Endodermal cell (in vitro differentiated cells): ENCODE measurements around the gene MAF. TPM values are rescaled to one million over a fixed set of nuclear protein-coding genes. Genes with fewer than 3 reads are reported as not detected.

ENCODE experiments used
- DNase-seq: peaks from one replicate; pipeline ENCODE4 v3.0.0-alpha.2; 2017
- H3K27ac ChIP-seq: 2 replicates; pipeline ENCODE4 v1.5.1; 2013; ENCODE audit warnings: mild to moderate bottlenecking, low read depth, low read length, moderate library complexity
- H3K27me3 ChIP-seq: 2 replicates; pipeline ENCODE4 v1.6.1; 2013; ENCODE audit warnings: mild to moderate bottlenecking, low read length, moderate library complexity; ENCODE audit not compliant: insufficient read depth, control insufficient read depth, poor library complexity, severe bottlenecking
- H3K36me3 ChIP-seq: 2 replicates; pipeline ENCODE4 v1.7.0; 2013; ENCODE audit warnings: mild to moderate bottlenecking, low read length, moderate library complexity; ENCODE audit not compliant: control insufficient read depth, insufficient read depth
- H3K4me1 ChIP-seq: one replicate; pipeline ENCODE4 v1.7.0; 2013; ENCODE audit warnings: low read length; ENCODE audit not compliant: control insufficient read depth, insufficient read depth
- H3K4me3 ChIP-seq: 2 replicates; pipeline ENCODE4 v1.5.1; 2013; ENCODE audit warnings: mild to moderate bottlenecking, low read length, moderate library complexity
- H3K9ac ChIP-seq: 2 replicates; pipeline ENCODE4 v1.6.1; 2013; ENCODE audit warnings: mild to moderate bottlenecking, low read length, moderate library complexity; ENCODE audit not compliant: poor library complexity, severe bottlenecking; ENCODE audit errors: extremely low read depth
- H3K9me3 ChIP-seq: 2 replicates; pipeline ENCODE4 v1.6.1; 2013; ENCODE audit warnings: mild to moderate bottlenecking, low read length, moderate library complexity; ENCODE audit not compliant: control insufficient read depth
- H3K27ac Mint-ChIP-seq: 2 replicates; pipeline ENCODE4 v1.8.0; 2020; ENCODE audit warnings: mixed read lengths
- H3K27me3 Mint-ChIP-seq: 2 replicates; pipeline ENCODE4 v1.8.0; 2021; ENCODE audit warnings: mild to moderate bottlenecking, mixed read lengths; ENCODE audit not compliant: insufficient read depth
- H3K36me3 Mint-ChIP-seq: 2 replicates; pipeline ENCODE4 v1.8.0; 2020; ENCODE audit warnings: low read depth, mixed read lengths
- H3K4me1 Mint-ChIP-seq: 2 replicates; pipeline ENCODE4 v1.8.0; 2020; ENCODE audit warnings: mixed read lengths
- H3K4me3 Mint-ChIP-seq: 2 replicates; pipeline ENCODE4 v1.8.0; 2020; ENCODE audit warnings: mild to moderate bottlenecking, moderate library complexity, mixed read lengths
- H3K9me3 Mint-ChIP-seq: 2 replicates; pipeline ENCODE4 v1.8.0; 2020; ENCODE audit warnings: mild to moderate bottlenecking, mixed read lengths
- CTCF ChIP-seq: fragments of 200-600 bp; sonication (generic); conservative IDR thresholded peaks from 2 replicates; pipeline ENCODE4 v1.5.0; 2021; ENCODE audit warnings: antibody characterized with exemption, mild to moderate bottlenecking
- WGBS, 2 experiments: methylation state at CpG; one replicate each; pipeline versions ENCODE4 v1.1.5 to v1.1.7; 2013; ENCODE audit warnings: missing lambda C conversion rate in 2 of 2, mixed read lengths in 1 of 2; ENCODE audit not compliant: insufficient coverage in 1 of 2, insufficient read length in 1 of 2; 5-methylcytosine and 5-hydroxymethylcytosine counted together
- total RNA-seq, 2 donors: library from RNA; stranded (reverse); fragmentation: NEBNext Ultra II Directional in 1 of 2; extraction: Animal tissue kit (Norgen Biotek cat#: 25700) in 1 of 2; gene quantifications; 2 replicates in 1 of 2; 3 replicates in 1 of 2; pipeline ENCODE4 v1.2.1, GENCODE V29; 2021

Gene MAF
- total RNA-seq, 2 donors from 2014 or later: 1.5 to 5.1 TPM

- H3K9me3 ChIP-seq: no peaks in the 10 kb centered on the region
- no peak overlapping the region for H3K27ac ChIP-seq
- no peak for TF ChIP-seq CTCF
- no peaks in the 10 kb centered on the region for H3K36me3 ChIP-seq
- Mint-ChIP-seq H3K4me1 (peaks cover 21% of the 10 kb centered on the region), H3K27ac (no peak overlapping the region), H3K4me3 (no peak overlapping the region), H3K27me3 (peaks cover 34% of the 10 kb centered on the region), H3K9me3 (no peaks in the 10 kb centered on the region), H3K36me3 (no peaks in the 10 kb centered on the region)
- H3K27me3 ChIP-seq: peaks cover 48% of the 10 kb centered on the region
- 80 to 94% methylated on average over 1 to 6 of the region's 8 CpGs for WGBS, 2 experiments
- DNase-seq: no peak
- no peaks in the 10 kb centered on the region for H3K4me1 ChIP-seq
- H3K4me3 ChIP-seq: no peak overlapping the region
- H3K9ac ChIP-seq: no peak overlapping the region
Observed at GRCh38 chr16:79593754-79594153, 6.8 kb downstream of the MAF start.

GRCh38 chr16:79593074-79593531 lies 7.4 kb downstream of the MAF start:
- H3K27ac ChIP-seq: no peak overlapping the region
- peaks cover 21% of the 10 kb centered on the region for H3K4me1 Mint-ChIP-seq
- WGBS, 2 experiments: 90 to 92% methylated on average over 7 of the region's 7 CpGs

GRCh38 chr16:79592186-79592585 lies 8.4 kb downstream of the MAF start:
- no peaks in the 10 kb centered on the region for H3K9me3 ChIP-seq
- H3K27ac ChIP-seq: no peak overlapping the region
- no peaks in the 10 kb centered on the region for H3K4me1 ChIP-seq
- Mint-ChIP-seq H3K4me3 (no peak overlapping the region), H3K27ac (no peak overlapping the region), H3K36me3 (no peaks in the 10 kb centered on the region), H3K4me1 (peaks cover 27% of the 10 kb centered on the region), H3K9me3 (no peaks in the 10 kb centered on the region), H3K27me3 (peaks cover 32% of the 10 kb centered on the region)
- no peak for DNase-seq
- no peak overlapping the region for H3K9ac ChIP-seq
- TF ChIP-seq CTCF: no peak
- no peak overlapping the region for H3K4me3 ChIP-seq
- 79 to 83% methylated on average over 1 to 4 of the region's 4 CpGs for WGBS, 2 experiments
- H3K36me3 ChIP-seq: no peaks in the 10 kb centered on the region
- peaks cover 49% of the 10 kb centered on the region for H3K27me3 ChIP-seq

More at GRCh38 chr16:79593074-79593531, 7.4 kb downstream of the MAF start:
- H3K4me3 Mint-ChIP-seq: no peak overlapping the region
- no peaks in the 10 kb centered on the region for H3K9me3 Mint-ChIP-seq
- peaks cover 34% of the 10 kb centered on the region for H3K27me3 Mint-ChIP-seq
- no peaks in the 10 kb centered on the region for H3K4me1 ChIP-seq
- H3K27ac Mint-ChIP-seq: no peak overlapping the region
- TF ChIP-seq CTCF: no peak
- H3K36me3 ChIP-seq: no peaks in the 10 kb centered on the region
- peaks cover 48% of the 10 kb centered on the region for H3K27me3 ChIP-seq
- no peaks in the 10 kb centered on the region for H3K36me3 Mint-ChIP-seq
- no peak overlapping the region for H3K9ac ChIP-seq
- no peaks in the 10 kb centered on the region for H3K9me3 ChIP-seq
- no peak overlapping the region for H3K4me3 ChIP-seq
- DNase-seq: no peak
